Measurements from ENCODE around the gene ZNF853.

DNA sequence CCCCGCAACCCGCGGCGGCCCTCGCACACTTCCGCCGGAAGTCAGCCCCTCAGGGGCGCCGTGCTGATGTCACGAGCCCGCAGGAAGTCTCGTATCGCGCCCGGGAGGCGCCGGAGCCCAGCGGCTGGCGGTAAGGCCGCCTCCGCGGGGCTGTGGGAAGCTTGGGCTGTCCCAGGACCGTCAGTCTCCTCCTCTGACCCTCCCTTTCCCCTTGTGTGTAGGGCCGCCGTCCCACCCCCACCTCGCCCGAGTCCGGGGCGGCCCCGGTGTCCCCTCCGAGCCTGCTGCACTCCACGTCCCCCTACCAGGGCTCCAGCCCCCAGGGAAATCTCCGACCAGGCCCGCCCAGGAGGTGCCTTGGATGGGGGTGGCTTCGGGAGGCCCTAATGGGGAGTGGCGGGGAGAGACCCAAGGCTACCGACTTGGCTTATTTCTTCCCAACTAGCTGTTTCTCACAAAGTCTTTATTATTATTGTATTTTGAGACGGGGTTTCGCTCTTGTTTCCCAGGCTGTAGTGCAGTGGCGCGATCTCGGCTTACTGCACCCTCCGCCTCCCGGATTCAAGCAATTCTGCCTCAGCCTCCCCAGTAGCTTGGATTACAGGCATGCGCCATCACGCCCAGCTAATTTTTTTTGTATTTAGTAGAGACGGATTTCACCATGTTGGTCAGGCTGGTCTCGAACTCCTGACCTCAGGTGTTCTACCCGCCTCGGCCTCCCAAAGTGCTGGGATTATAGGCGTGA, 37.9 kb upstream of the ZNF853 start, which contains the start of gene ZDHHC4:
- TF ChIP-seq, protein P1, sequence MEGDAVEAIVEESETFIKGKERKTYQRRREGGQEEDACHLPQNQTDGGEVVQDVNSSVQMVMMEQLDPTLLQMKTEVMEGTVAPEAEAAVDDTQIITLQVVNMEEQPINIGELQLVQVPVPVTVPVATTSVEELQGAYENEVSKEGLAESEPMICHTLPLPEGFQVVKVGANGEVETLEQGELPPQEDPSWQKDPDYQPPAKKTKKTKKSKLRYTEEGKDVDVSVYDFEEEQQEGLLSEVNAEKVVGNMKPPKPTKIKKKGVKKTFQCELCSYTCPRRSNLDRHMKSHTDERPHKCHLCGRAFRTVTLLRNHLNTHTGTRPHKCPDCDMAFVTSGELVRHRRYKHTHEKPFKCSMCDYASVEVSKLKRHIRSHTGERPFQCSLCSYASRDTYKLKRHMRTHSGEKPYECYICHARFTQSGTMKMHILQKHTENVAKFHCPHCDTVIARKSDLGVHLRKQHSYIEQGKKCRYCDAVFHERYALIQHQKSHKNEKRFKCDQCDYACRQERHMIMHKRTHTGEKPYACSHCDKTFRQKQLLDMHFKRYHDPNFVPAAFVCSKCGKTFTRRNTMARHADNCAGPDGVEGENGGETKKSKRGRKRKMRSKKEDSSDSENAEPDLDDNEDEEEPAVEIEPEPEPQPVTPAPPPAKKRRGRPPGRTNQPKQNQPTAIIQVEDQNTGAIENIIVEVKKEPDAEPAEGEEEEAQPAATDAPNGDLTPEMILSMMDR (optimal IDR thresholded peaks at IDR 0.05 in 1 of 3, IDR thresholded peaks at IDR 0.05 in 1 of 3, conservative IDR thresholded peaks at IDR 0.05 in 1 of 3; ENCODE audit: extremely low read depth in 1 of 3, insufficient read depth in 2 of 3, low read length in 3 of 3), result no peak
- no peak for TF ChIP-seq EZH2 (IDR thresholded peaks at IDR 0.05; ENCODE audit: low read length)
